NCI-H1694 (cell line): ENCODE results near the gene EDIL3.

Source experiments
- DNase-seq: peaks from one replicate; lab custom pipeline; 2025; lab: John Stamatoyannopoulos, UW

The EDIL3 gene

GRCh38 chr5:84384604-84385575 lies at the start of gene EDIL3:
Gene EDIL3 (minus strand): TSS chr5:84384880. CDS start chr5:84384374, 506 bp downstream.
- no peak for DNase-seq

GRCh38 chr5:84433461-84433860 lies 48.8 kb upstream of the EDIL3 start:
- DNase-seq = no peak

DNA sequence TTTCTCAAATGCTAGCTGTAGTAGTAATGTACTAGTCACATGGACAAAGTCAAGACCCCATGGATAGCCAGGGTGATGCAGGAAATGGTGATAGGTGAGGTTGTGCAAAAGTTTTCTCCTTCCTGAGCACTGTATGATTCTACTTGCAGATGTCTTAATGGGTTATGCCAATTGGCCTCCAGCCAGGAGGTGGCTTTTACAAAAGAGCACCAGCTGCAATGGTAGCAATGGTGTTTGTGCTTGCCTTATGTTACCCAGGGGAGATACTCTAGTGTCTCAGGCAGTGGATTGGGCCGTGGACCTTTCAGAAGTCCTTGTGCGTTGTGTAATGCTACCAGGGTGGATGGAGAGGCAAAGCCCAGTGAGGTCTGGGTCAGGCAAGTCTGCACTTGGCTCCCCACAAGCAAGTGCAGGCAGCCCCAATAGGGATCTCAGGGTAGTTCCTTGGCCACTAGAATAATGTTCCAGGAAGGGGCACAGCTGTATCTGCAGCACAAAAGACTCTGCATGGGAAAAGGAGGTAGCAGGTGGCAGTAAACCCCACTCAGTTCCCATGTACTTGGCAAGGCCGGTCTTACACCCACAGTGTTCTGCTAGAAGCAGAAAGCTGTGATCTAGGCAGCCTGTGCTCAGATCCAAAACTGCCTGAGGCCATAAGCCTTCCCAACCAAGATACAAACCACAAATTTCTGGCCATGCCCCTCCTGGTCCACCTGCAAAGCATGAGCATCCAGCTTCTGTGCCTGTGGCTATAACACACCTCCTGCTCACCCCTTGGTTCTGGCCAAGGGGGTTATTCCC lies 46.4 kb upstream of the EDIL3 start:
- no peak for DNase-seq

DNA sequence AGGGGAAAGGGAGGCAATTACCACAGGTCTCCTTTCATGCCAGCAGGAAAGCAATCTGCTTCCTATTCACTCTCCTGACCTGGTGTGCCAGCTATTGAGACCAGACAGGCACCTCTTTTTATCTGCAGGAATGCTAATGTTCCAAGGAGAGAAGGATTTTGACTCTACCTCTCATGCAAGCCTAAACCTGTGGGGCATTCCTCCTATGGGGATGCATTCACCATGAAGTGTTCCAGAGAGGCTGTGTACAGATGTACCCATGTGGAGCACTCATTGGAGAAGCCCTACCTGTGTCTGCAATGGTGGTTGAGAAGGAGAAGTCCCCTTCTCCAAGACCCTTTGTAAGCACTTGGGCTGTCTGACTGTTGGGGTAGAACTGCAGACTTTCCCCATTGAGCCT lies 45.4 kb upstream of the EDIL3 start:
- no peak for DNase-seq

GRCh38 chr5:84425365-84425881 lies 40.7 kb upstream of the EDIL3 start:
- no peak for DNase-seq

DNA sequence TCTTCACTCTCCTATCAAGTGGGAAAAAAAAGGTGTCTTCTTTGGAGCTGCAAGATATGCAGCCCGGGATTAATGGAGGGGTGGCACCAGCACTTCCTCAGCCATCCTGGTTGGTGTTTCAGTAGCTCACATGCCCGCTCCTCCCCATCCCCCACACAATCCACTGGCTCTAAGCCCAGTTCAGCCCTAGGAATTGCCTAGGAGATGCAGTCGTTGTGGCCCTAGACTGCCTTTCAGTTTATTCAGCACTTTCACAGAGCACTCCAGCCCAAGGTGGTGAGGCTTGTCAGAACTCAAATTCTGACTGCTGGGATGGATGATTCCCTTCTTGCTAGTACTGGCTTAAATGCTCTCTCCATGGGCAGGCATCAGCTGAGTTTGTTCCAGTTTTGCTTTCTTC lies 35.1 kb upstream of the EDIL3 start:
- no peak for DNase-seq

DNA sequence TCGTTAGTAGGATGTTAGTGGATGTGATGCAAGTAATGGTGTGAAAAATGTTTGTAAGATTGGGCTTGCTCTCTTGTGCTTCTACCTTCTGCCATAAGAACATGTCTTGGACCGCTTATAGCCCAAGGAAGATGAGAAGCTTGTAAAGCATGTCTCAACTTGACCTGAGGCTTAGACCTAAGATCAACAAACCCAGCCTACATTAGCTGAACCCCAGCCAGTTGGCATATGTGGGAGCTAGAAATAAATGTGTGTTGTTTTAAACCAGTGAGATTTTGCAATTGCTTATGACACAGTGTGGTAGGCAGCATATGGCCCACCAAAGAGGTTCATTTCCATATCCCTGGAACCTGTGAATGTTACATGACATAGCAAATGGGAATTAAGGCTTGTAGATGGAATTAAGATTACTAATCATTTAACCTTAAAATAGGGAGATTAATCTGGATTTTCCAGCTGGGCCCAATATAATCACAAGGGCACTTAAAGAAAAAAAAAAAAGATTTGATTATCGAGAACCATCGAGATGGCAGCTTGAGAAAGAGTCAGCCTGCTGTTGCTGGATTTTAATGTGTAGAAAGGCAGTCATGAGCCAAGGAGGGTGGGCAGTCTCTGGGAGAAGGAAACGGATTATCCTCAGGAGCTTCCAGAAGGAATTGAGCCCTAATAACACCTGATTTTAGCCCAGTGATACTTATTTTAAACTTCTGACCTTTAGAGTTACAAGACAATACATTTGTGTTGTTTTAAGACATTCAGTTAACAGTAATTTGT lies 27.3 kb upstream of the EDIL3 start:
- DNase-seq = peak; percentile 20

- no peak for DNase-seq
Observed at GRCh38 chr5:84406111-84406510, 21.4 kb upstream of the EDIL3 start.

DNA sequence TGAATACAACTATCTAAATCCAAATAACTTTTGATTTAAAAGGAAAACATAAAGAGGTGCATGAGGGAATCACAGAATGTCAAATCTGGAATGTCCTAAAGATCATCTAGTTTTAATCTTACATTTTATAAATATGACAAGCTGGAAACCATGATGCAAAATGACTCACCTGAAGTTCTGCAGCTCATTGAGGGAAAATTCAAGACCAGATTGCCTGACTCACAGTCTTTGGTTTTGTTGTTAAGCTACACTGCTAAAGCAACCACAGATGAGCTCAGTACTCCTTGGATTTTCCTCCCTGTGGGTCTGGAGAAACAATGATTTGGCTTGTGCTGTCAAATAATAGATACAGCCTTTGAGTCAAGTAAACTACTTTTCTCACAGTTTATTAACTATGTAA lies 19.1 kb upstream of the EDIL3 start:
- DNase-seq = no peak

- no peak for DNase-seq
Observed at GRCh38 chr5:84397385-84397784, 12.7 kb upstream of the EDIL3 start.

DNA sequence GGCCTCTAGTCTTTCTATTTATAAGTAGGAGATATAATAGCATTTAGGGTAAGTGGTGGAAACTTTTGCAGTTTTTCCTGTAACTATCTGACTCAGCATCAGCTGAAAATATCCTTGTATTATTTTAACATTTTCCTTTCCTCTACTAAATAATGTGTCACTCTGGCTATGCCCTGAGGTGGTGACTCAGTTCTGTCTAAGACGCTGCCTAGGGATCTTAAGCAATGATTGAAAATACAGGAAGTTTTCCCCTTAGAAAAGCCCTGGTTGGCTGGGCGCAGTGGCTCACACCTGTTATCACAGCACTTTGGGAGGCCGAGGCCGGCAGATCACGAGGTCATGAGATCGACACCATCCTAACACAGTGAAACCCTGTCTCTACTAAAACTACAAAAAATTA lies 9.3 kb upstream of the EDIL3 start:
- DNase-seq = no peak

- no peak for DNase-seq
Observed at GRCh38 chr5:84392836-84393235, 8.2 kb upstream of the EDIL3 start.

DNA sequence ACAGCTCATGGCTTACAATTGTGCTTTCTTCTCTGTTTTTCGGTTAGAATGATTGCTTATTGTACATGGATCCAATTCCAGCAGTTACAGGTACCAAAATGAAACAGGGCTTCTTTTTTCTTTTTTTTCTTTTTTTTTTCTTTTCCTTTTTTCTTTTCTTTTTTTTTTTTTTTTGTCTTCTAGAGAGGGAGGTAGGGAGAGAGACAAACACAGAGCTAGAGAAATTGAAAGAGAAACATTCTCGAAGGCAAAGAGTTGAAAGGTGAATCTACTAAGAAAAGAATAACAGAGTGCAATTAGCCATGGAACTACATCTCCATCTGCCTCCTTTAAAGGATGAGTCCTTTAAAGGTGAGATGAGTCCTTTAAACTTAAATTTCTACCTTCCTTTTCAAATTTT lies 1.0 kb upstream of the EDIL3 start:
- DNase-seq = no peak

- no peak for DNase-seq
Observed at GRCh38 chr5:84383816-84384603, 670 bp downstream of the EDIL3 start.

- DNase-seq = no peak
Observed at GRCh38 chr5:84383296-84383815, 1.3 kb downstream of the EDIL3 start.

DNA sequence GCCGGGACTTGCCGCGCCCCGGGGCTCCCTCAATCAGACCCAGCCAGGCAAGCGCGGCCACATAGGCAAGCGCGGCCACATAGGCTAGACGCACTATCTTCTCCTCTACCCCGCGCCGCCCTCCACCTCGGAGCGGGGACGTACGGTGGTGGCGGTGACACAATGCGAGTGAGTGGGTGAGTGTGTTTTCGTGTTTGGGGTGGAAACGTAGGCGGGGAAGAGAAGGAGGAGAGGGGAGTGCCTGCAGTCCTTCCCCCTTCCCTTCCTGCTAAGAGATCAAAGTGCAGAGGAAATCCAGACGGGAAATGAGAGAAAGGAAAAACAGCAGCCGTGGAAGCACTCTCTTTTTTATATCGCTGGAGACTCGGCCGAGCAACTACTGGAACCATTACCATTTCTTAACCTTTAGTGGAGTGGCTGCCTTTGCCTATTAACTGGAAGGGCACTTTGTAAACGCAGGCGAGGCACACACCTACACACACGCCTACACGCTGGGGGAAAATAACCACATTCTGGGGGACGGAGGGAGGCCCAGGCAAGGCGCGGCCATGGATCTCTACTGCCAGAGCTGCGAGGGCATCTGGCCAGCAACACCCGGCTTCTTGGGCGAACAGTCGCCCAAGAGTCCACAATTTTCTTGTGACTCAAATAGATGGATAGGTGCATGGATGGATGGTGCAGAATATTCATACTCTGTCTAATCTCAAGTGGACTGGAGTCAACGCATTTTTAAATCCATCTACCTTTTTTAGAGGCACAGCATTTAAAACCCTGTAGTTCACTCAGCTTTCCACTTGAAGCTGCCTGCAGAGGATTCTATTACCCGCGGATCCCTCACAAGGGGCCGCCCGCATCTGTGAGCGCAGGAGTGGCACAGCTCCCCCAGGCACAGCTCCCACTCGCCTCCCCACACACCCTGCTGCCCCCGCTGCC lies 2.1 kb downstream of the EDIL3 start:
- DNase-seq = peak; percentile 31

DNA sequence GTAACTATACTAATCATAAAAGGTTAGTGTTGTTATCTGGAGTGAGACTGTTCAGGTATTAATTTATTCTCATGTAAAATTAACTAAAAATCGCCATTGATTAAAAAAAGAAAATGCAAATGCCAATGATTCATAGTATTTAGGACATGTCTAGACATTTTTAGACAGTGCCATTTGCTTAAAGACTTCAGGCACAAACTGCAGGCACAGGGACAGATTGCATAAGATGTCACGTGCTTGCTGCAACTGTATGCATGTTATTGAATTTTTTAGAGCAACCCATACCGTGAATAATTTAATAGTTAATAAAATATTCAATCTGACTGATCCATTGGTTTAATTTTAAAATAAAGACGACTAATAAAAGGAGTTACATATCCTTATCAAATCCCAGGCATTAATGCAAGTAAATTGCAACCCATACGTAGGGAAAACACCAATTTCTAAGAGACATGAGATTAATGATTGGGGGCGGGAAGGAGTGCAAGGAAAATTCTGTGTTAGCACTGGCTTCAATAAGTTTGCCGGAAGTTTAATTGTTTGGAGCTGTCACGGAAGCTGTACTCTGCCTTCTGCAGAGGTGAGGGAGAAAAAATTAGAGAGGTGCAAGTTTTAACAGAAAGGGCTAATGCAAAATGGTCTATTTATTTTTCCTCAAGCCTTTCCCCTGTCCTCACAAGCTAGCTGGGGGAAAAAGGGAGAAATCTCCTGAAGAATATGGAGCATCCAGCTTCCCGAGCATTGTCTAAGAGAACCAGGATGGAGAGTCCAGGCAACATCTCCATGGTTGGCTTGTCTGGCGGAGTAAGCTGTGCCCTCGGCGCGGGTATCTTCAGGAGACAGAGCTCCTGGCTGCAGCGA lies 2.9 kb downstream of the EDIL3 start:
- peak; percentile 25 for DNase-seq

GRCh38 chr5:84379749-84380148 lies 4.9 kb downstream of the EDIL3 start:
- no peak for DNase-seq

DNA sequence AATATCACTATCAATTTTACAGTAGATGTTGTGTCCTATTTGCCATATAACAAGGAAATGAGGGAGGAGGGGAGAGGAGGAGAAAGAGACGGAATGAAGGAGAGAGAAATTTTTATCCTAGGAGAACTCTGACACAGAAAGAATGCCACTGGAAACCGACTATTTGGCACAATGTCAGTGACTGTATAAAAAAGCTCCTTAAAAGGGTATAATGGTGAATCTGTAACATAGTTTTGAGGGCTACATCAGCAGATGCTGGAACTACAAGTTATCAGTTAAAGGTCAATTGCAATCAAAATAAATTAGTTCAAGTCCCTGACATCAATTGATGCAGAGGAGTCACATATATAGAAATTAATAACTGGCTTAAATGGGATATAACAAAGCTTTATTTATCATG lies 5.7 kb downstream of the EDIL3 start:
- no peak for DNase-seq
